Measurements from ENCODE around the gene PUS10. TPM values are rescaled to one million over a fixed set of nuclear protein-coding genes. Genes with fewer than 3 reads are reported as not detected.

Gene PUS10
- total RNA-seq, 1 donor from 2014 or later, result 1.4 TPM

DNA sequence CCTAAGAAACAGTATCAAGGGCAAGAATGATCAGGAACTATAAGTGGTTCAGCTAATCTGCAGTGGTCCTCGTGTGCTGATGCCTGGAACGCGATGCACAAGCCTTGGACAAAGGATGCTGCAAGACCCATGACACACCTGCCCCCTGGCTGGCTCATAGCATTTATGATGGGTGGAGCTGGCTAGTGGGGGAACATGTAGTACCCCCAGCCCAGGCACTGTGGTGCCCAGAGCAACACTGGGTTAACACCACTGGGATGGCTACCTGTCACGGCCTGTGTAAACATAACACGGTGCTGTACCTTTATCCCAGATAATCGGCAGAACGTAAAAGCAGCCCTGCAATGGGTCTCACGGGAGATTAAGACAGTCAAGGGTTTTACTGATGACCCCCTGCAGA lies 60.8 kb downstream of the PUS10 start:
- no peaks in the 10 kb centered on the region for H3K27me3 ChIP-seq
- DNase-seq (ENCODE audit: low spot score in 2 of 2), result no peak
- TF ChIP-seq CTCF (IDR thresholded peaks at IDR 0.05), result no peak
- no peaks in the 10 kb centered on the region for H3K9me3 ChIP-seq
- no peaks in the 10 kb centered on the region for H3K4me1 ChIP-seq
- intact Hi-C loops (cut with DNase I), result no loop called here
- H3K36me3 ChIP-seq, result peaks cover 11 to 12% of the 10 kb centered on the region in 2 donors
- H3K4me3 ChIP-seq, result no peak overlapping the region
- no peak overlapping the region for H3K27ac ChIP-seq

- no peak for TF ChIP-seq CTCF (IDR thresholded peaks at IDR 0.05)
- Histone ChIP-seq H3K4me3 (no peak overlapping the region), H3K27me3 (no peaks in the 10 kb centered on the region), H3K36me3 (peaks cover 8 to 12% of the 10 kb centered on the region in 2 donors), H3K4me1 (no peaks in the 10 kb centered on the region), H3K27ac (no peak overlapping the region), H3K9me3 (no peaks in the 10 kb centered on the region)
- DNase-seq (ENCODE audit: low spot score in 2 of 2), result no peak
- intact Hi-C loops (cut with DNase I), result no loop called here
Observed at GRCh38 chr2:60954139-60954538, 63.9 kb downstream of the PUS10 start.

DNA sequence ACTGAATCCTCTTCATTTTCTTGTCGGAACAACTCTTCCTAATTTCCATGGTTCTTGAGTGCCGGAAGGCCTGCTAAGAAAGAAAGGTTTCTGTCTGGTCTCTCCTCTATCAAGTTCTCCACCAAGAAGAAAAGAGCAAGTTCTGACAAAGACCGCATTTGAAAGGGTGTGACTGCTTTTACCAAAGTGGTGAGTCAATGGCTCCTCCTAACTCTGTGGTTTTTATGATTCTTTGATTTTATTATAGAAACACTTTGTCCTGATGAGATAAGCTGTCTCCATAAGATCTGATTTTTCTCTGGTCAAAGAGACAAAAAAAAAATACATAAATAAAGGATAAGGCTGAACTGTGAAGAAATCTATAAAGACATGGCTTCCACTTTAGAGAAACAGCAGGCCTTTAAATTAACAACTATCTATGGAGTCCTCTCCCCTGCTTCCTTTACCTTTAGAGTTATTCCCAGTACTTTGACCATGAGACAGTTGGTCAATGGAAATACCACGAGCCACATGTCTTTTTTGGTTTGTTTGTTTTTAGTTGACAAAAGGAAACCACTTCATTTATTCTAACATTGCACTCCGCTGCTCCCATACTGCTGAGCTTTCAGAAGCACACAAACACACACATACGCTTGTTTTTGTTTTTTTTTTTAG lies 69.0 kb downstream of the PUS10 start:
- intact Hi-C loops (cut with DNase I), result no loop called here
- no peaks in the 10 kb centered on the region for H3K9me3 ChIP-seq
- no peak for DNase-seq (ENCODE audit: low spot score in 2 of 2)
- no peaks in the 10 kb centered on the region for H3K4me1 ChIP-seq
- H3K27me3 ChIP-seq, result no peaks in the 10 kb centered on the region
- TF ChIP-seq CTCF (IDR thresholded peaks at IDR 0.05), result no peak
- no peak overlapping the region for H3K4me3 ChIP-seq
- H3K36me3 ChIP-seq, result peaks cover 5 to 12% of the 10 kb centered on the region in 2 donors
- no peak overlapping the region for H3K27ac ChIP-seq

DNA sequence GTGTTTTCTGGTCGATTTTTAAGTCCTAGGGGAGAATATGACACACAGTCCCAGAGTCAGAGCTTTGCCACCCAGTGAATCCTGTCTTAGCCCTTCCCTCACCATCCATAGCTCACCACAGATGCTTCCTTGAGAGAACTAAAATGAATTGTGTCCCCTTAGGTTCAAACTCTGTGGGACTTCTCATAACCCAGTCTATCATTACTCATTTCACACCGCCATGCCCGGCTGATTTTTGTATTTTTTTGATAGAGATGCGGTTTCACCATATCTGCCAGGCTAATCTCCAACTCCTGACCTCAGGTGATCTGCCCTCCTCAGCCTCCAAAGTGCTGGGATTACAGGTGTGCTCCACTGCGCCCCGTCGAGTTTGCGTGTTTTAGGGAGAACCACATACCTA lies 69.9 kb downstream of the PUS10 start:
- Histone ChIP-seq H3K27me3 (no peaks in the 10 kb centered on the region), H3K4me3 (no peak overlapping the region), H3K27ac (no peak overlapping the region), H3K9me3 (no peaks in the 10 kb centered on the region), H3K4me1 (no peaks in the 10 kb centered on the region), H3K36me3 (peaks cover 0 to 3% of the 10 kb centered on the region in 2 donors)
- no peak for DNase-seq (ENCODE audit: low spot score in 2 of 2)
- intact Hi-C loops (cut with DNase I), result no loop called here
- no peak for TF ChIP-seq CTCF (IDR thresholded peaks at IDR 0.05)

GRCh38 chr2:60947056-60947455 lies 71.0 kb downstream of the PUS10 start:
- H3K4me3 ChIP-seq, result no peak overlapping the region
- no peak overlapping the region for H3K27ac ChIP-seq
- H3K9me3 ChIP-seq, result no peaks in the 10 kb centered on the region
- peaks cover 0 to 3% of the 10 kb centered on the region in 2 donors for H3K36me3 ChIP-seq
- H3K4me1 ChIP-seq, result no peaks in the 10 kb centered on the region
- intact Hi-C loops (cut with DNase I), result no loop called here
- DNase-seq (ENCODE audit: low spot score in 2 of 2), result no peak
- H3K27me3 ChIP-seq, result no peaks in the 10 kb centered on the region
- no peak for TF ChIP-seq CTCF (IDR thresholded peaks at IDR 0.05)

- Histone ChIP-seq H3K36me3 (peaks cover 0 to 3% of the 10 kb centered on the region in 2 donors), H3K27me3 (no peaks in the 10 kb centered on the region)
Observed at GRCh38 chr2:60945341-60945740, 72.7 kb downstream of the PUS10 start.

More at GRCh38 chr2:60945341-60945740, 72.7 kb downstream of the PUS10 start:
- DNase-seq (ENCODE audit: low spot score in 2 of 2), result no peak
- TF ChIP-seq CTCF (IDR thresholded peaks at IDR 0.05), result no peak
- intact Hi-C loops (cut with DNase I), result no loop called here
- Histone ChIP-seq H3K27ac (no peak overlapping the region), H3K9me3 (no peaks in the 10 kb centered on the region), H3K4me3 (no peak overlapping the region), H3K4me1 (no peaks in the 10 kb centered on the region)

All from ascending aorta (tissue), 2 donors.